Measurements from ENCODE around the gene PLPP2. TPM values are rescaled to one million over a fixed set of nuclear protein-coding genes. Genes with fewer than 3 reads are reported as not detected.
"Not testable (repeated sequence)": the region's sequence is repeated elsewhere in the genome, so short reads cannot be mapped to it uniquely, and the experiment has no call there.

PLPP2 gene
- total RNA-seq, 4 donors from 2014 or later: 12.1 to 82.5 (median 36.8) TPM

DNA sequence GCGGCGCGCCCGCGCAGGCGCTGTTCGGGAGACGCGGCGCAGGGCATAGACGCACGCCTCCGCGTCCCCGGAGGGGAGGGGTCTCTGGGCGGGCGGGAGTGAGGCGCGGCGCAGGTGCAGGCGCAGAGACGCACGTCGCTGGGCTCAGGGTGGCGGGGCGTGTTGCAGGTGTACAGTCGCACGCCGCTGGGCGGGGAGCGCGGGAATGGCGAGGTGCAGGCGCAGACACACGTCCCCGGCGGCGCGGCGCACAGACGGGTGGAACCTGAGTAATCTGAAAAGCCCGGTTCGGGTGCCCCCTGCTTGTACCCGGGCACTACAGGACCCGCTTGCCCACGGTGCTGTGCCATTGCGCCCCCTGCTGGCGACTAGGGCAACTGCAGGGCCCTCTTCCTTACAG, 44.7 kb downstream of the PLPP2 start:
- no peaks in the 10 kb centered on the region for H3K9me3 ChIP-seq
- TF ChIP-seq POLR2A (IDR thresholded peaks at IDR 0.05): no peak
- TF ChIP-seq, protein P1, sequence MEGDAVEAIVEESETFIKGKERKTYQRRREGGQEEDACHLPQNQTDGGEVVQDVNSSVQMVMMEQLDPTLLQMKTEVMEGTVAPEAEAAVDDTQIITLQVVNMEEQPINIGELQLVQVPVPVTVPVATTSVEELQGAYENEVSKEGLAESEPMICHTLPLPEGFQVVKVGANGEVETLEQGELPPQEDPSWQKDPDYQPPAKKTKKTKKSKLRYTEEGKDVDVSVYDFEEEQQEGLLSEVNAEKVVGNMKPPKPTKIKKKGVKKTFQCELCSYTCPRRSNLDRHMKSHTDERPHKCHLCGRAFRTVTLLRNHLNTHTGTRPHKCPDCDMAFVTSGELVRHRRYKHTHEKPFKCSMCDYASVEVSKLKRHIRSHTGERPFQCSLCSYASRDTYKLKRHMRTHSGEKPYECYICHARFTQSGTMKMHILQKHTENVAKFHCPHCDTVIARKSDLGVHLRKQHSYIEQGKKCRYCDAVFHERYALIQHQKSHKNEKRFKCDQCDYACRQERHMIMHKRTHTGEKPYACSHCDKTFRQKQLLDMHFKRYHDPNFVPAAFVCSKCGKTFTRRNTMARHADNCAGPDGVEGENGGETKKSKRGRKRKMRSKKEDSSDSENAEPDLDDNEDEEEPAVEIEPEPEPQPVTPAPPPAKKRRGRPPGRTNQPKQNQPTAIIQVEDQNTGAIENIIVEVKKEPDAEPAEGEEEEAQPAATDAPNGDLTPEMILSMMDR (IDR thresholded peaks at IDR 0.05): no peak
- H3K27ac ChIP-seq: no peak overlapping the region
- no peaks in the 10 kb centered on the region for H3K4me1 ChIP-seq
- no peak for DNase-seq
- no peak overlapping the region for H3K4me3 ChIP-seq
- intact Hi-C loops (cut with DNase I): no loop called here
- no peaks in the 10 kb centered on the region for H3K36me3 ChIP-seq
- WGBS, 2 donors: 80% methylated on average over 1 of the region's 48 CpGs; no CpG with 5 or more reads in 1 of the 2 donors
- H3K27me3 ChIP-seq: peaks cover 0 to 2% (median 0%) of the 10 kb centered on the region in 4 donors

DNA sequence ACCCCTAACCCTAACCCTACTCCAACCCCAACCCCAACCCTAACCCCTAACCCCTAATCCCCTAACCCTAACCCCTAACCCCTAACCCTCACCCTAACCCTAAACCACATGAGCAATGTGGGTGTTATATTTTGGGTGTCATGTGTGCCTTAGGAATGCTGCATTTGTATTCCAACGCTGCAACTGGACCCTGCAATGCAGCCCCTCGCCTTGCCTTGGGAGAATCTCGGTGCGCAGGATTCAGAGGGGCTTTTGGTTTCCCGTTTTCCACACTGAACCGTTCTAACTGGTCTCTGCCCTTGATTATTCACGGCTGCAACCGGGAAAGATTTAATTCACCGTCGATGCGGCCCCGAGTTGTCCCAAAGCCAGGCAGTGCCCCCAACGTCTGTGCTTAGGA, 45.3 kb downstream of the PLPP2 start:
- H3K4me1 ChIP-seq; DNase-seq; intact Hi-C loops (cut with DNase I); H3K9me3 ChIP-seq; H3K27ac ChIP-seq; H3K27me3 ChIP-seq; H3K36me3 ChIP-seq: not testable (repeated sequence)
- 78% methylated on average over 7 to 12 of the region's 13 CpGs for WGBS, 2 donors
- peak overlapping the region in 2 of 4 donors; percentile 28 to 52 for H3K4me3 ChIP-seq

DNA sequence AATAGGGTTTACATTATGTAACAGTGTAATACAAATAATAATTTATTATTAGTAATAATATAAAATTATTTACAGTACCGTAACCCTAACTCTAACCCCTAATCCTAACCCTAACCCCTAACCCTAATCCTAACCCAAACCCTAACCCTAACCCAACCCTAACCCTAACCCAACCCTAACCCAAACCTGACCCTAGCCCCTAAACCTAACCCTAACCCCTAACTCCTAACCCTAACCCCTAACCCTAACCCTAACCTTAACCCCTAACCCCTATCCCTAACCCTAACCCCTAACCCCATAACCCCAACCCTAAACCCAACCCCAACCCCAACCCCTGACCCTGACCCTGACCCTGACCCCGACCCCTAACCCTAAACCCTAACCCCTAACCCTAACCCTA, 45.7 kb downstream of the PLPP2 start:
- intact Hi-C loops (cut with DNase I): no loop called here
- WGBS, 2 donors: 75 to 79% methylated on average over 2 of the region's 2 CpGs
- Histone ChIP-seq H3K36me3 (no peaks in the 10 kb centered on the region), H3K4me3 (no peak overlapping the region), H3K27me3 (no peaks in the 10 kb centered on the region), H3K9me3 (no peaks in the 10 kb centered on the region), H3K4me1 (no peaks in the 10 kb centered on the region), H3K27ac (no peak overlapping the region)
- TF ChIP-seq, protein P1 (IDR thresholded peaks at IDR 0.05): no peak
- no peak for DNase-seq

Other genes with a start within 250 kb of the PLPP2 start
- not detected for gene OR4F17, start 184.3 kb downstream of the PLPP2 start, total RNA-seq
- gene MIER2, start 53.4 kb upstream of the PLPP2 start, total RNA-seq: 10 to 100 TPM; 11.7 to 31.5 (median 14.9) TPM
- gene C2CD4C, start 117.7 kb upstream of the PLPP2 start, total RNA-seq: 1 to 10 TPM in 1 of 4 donors, under 1 TPM in 3; 0.15 to 1.1 (median 0.45) TPM
- gene SHC2, start 169.6 kb upstream of the PLPP2 start, total RNA-seq: 10 to 100 TPM in 1 of 4 donors, 1 to 10 TPM in 3; 1.1 to 10.2 (median 4.7) TPM
- under 1 TPM in 2 of 4 donors, not detected in 2; 0.19 to 0.40 TPM for gene MADCAM1, start 205.1 kb upstream of the PLPP2 start, total RNA-seq
- 10 to 100 TPM; 29.3 to 46.7 (median 35.6) TPM for gene TPGS1, start 216.1 kb upstream of the PLPP2 start, total RNA-seq
- gene CDC34, start 240.4 kb upstream of the PLPP2 start, total RNA-seq: 10 to 100 TPM; 33.5 to 53.5 (median 34.5) TPM